CD4-positive, alpha-beta T cell (primary cell): ENCODE results near the gene TCF15. TPM values are rescaled to one million over a fixed set of nuclear protein-coding genes. Genes with fewer than 3 reads are reported as not detected.

ENCODE experiments used
- ATAC-seq: fragments of 200-7000 bp; cut with Tn5 transposase; one replicate; pipeline ENCODE4 v1.10.0; 2022; ENCODE audit warnings: mild to moderate bottlenecking; ENCODE audit not compliant: poor library complexity
- CTCF ChIA-PET: fragments of 350-600 bp; sonication (Branson Sonifier 250); formaldehyde crosslinking; loops from one replicate; lab custom pipeline; 2021; ENCODE audit warnings: antibody characterized with exemption, inconsistent platforms; lab: Charles Lee
- POLR2A ChIA-PET: fragments of 350-600 bp; sonication (Branson Sonifier 250); formaldehyde crosslinking; loops from one replicate; lab custom pipeline; 2021; ENCODE audit warnings: antibody characterized with exemption, inconsistent platforms; lab: Charles Lee
- DNase-seq, 14 experiments: peaks; one replicate each; pipeline ENCODE4 v3.0.0-alpha.2; 2013 to 2020; ENCODE audit warnings: mixed read lengths in 2 of 14
- H3K27ac ChIP-seq, 2 donors: one replicate each; pipeline versions ENCODE4 v1.5.1 to v1.7.0; 2013; ENCODE audit warnings: low read length in 2 of 2, low read depth in 1 of 2, mild to moderate bottlenecking in 1 of 2
- H3K27me3 ChIP-seq, 2 experiments: 1 replicate in 1 of 2; 2 replicates in 1 of 2; pipeline versions ENCODE4 v1.6.1 to v1.7.0; 2013; ENCODE audit warnings: low read length in 2 of 2, control low read depth in 1 of 2, mild to moderate bottlenecking in 1 of 2, moderate library complexity in 1 of 2; ENCODE audit not compliant: insufficient read depth in 2 of 2, control insufficient read depth in 1 of 2
- H3K36me3 ChIP-seq: one replicate; pipeline ENCODE4 v1.6.1; 2013; ENCODE audit warnings: low read length, control low read depth; ENCODE audit not compliant: insufficient read depth
- H3K4me1 ChIP-seq: one replicate; pipeline ENCODE4 v1.6.1; 2013; ENCODE audit warnings: low read length, control low read depth; ENCODE audit not compliant: insufficient read depth
- H3K4me3 ChIP-seq: one replicate; pipeline ENCODE4 v1.5.1; 2013; ENCODE audit warnings: mild to moderate bottlenecking, low read length, moderate library complexity
- H3K9me3 ChIP-seq, 2 experiments: 1 replicate in 1 of 2; 2 replicates in 1 of 2; pipeline versions ENCODE4 v1.6.1 to v1.7.0; 2013; ENCODE audit warnings: low read length in 2 of 2, mild to moderate bottlenecking in 2 of 2, control low read depth in 1 of 2, moderate library complexity in 1 of 2; ENCODE audit not compliant: control insufficient read depth in 1 of 2, insufficient read depth in 1 of 2
- H3K27ac Mint-ChIP-seq: one replicate; pipeline ENCODE4 v1.8.0; 2020; ENCODE audit warnings: mixed read lengths
- H3K27me3 Mint-ChIP-seq: one replicate; pipeline ENCODE4 v1.8.0; 2021; ENCODE audit warnings: mixed read lengths
- H3K36me3 Mint-ChIP-seq: one replicate; pipeline ENCODE4 v1.8.0; 2021; ENCODE audit warnings: low read depth, mixed read lengths
- H3K4me1 Mint-ChIP-seq: one replicate; pipeline ENCODE4 v1.8.0; 2021; ENCODE audit warnings: low read depth, mixed read lengths
- H3K4me3 Mint-ChIP-seq: one replicate; pipeline ENCODE4 v1.8.0; 2020; ENCODE audit warnings: mild to moderate bottlenecking, mixed read lengths
- H3K9me3 Mint-ChIP-seq: one replicate; pipeline ENCODE4 v1.8.0; 2020; ENCODE audit warnings: mixed read lengths
- intact Hi-C, 2 experiments: fragments of 100-400 bp; cut with DNase I in 1 of 2; cut with micrococcal nuclease in 1 of 2; formaldehyde crosslinking; loops; one replicate each; pipeline versions ENCODE4 v1.15.1 to v1.9.0; 2023 to 2025; cut with DNase I, micrococcal nuclease
- total RNA-seq, 174 experiments: library from RNA in 2 of 174; stranded (reverse) in 2 of 174; gene quantifications; one replicate each; pipeline ENCODE4 v1.2.3 and lab custom pipeline; 2021 to 2026
- TF ChIP-seq, protein P1 (sequence below): fragments of 200-600 bp; IDR thresholded peaks from one replicate; pipeline ENCODE4 v1.8.0; 2022; ENCODE audit warnings: antibody characterized with exemption, mild to moderate bottlenecking

Gene TCF15
- total RNA-seq, 2 experiments from 2014 or later, result not detected

GRCh38 chr20:600141-600540, 10.0 kb downstream of the TCF15 start:
- Mint-ChIP-seq H3K9me3 (no peaks in the 10 kb centered on the region), H3K4me3 (no peak overlapping the region), H3K27me3 (peaks cover 11% of the 10 kb centered on the region), H3K36me3 (no peaks in the 10 kb centered on the region), H3K27ac (no peak overlapping the region), H3K4me1 (no peaks in the 10 kb centered on the region)
- CTCF ChIA-PET, result no interaction called here
- ATAC-seq, result no peak
- no peak overlapping the region for H3K4me3 ChIP-seq
- H3K4me1 ChIP-seq, result no peaks in the 10 kb centered on the region
- intact Hi-C loops, result no loop called here
- TF ChIP-seq, protein P1, sequence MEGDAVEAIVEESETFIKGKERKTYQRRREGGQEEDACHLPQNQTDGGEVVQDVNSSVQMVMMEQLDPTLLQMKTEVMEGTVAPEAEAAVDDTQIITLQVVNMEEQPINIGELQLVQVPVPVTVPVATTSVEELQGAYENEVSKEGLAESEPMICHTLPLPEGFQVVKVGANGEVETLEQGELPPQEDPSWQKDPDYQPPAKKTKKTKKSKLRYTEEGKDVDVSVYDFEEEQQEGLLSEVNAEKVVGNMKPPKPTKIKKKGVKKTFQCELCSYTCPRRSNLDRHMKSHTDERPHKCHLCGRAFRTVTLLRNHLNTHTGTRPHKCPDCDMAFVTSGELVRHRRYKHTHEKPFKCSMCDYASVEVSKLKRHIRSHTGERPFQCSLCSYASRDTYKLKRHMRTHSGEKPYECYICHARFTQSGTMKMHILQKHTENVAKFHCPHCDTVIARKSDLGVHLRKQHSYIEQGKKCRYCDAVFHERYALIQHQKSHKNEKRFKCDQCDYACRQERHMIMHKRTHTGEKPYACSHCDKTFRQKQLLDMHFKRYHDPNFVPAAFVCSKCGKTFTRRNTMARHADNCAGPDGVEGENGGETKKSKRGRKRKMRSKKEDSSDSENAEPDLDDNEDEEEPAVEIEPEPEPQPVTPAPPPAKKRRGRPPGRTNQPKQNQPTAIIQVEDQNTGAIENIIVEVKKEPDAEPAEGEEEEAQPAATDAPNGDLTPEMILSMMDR, result no peak
- H3K27ac ChIP-seq, result no peak overlapping the region
- no peak for DNase-seq
- H3K36me3 ChIP-seq, result no peaks in the 10 kb centered on the region
- no peaks in the 10 kb centered on the region for H3K9me3 ChIP-seq
- no peaks in the 10 kb centered on the region for H3K27me3 ChIP-seq
- POLR2A ChIA-PET, result no interaction called here

GRCh38 chr20:598133-598850, 11.8 kb downstream of the TCF15 start:
- Histone ChIP-seq H3K36me3 (no peaks in the 10 kb centered on the region), H3K4me1 (no peaks in the 10 kb centered on the region), H3K4me3 (no peak overlapping the region), H3K27ac (no peak overlapping the region), H3K9me3 (no peaks in the 10 kb centered on the region), H3K27me3 (no peaks in the 10 kb centered on the region)
- no peaks in the 10 kb centered on the region for H3K4me1 Mint-ChIP-seq
- no peak overlapping the region for H3K4me3 Mint-ChIP-seq
- intact Hi-C loops, result no loop called here
- CTCF ChIA-PET, result interaction anchor here (0.6 kb wide), 1 partner anchor 127 kb away, joined by 3 read pairs; no protein-coding TSS in a partner anchor
- POLR2A ChIA-PET, result no interaction called here
- no peak for DNase-seq
- TF ChIP-seq, protein P1, result no peak
- no peak overlapping the region for H3K27ac Mint-ChIP-seq
- no peaks in the 10 kb centered on the region for H3K36me3 Mint-ChIP-seq
- ATAC-seq, result no peak
- peaks cover 9% of the 10 kb centered on the region for H3K27me3 Mint-ChIP-seq
- H3K9me3 Mint-ChIP-seq, result no peaks in the 10 kb centered on the region

- DNase-seq (no peak), ATAC-seq (no peak)
- no peak overlapping the region for H3K4me3 ChIP-seq
- no peak overlapping the region for H3K27ac Mint-ChIP-seq
- no peaks in the 10 kb centered on the region for H3K36me3 Mint-ChIP-seq
- CTCF ChIA-PET, result interaction anchor here (1.1 kb wide), 1 partner anchor 20 kb away, joined by 3 read pairs; no protein-coding TSS in a partner anchor
- no peaks in the 10 kb centered on the region for H3K27me3 ChIP-seq
- H3K27me3 Mint-ChIP-seq, result peaks cover 12% of the 10 kb centered on the region
- intact Hi-C loops, result no loop called here
- TF ChIP-seq, protein P1, result no peak
- no peak overlapping the region for H3K4me3 Mint-ChIP-seq
- no peaks in the 10 kb centered on the region for H3K36me3 ChIP-seq
- no peak overlapping the region for H3K27ac ChIP-seq
- H3K4me1 Mint-ChIP-seq, result no peaks in the 10 kb centered on the region
- POLR2A ChIA-PET, result no interaction called here
- no peaks in the 10 kb centered on the region for H3K9me3 ChIP-seq
- no peaks in the 10 kb centered on the region for H3K4me1 ChIP-seq
- H3K9me3 Mint-ChIP-seq, result no peaks in the 10 kb centered on the region
Observed at GRCh38 chr20:597560-597959, 12.5 kb downstream of the TCF15 start.
